HepG2 (cell line): ENCODE results near the gene UPF3B. TPM values are rescaled to one million over a fixed set of nuclear protein-coding genes. Genes with fewer than 3 reads are reported as not detected.
A peak's percentile ranks its signal among the peaks of the same experiment; 100 is the strongest.
"Not testable (repeated sequence)": the region's sequence is repeated elsewhere in the genome, so short reads cannot be mapped to it uniquely, and the experiment has no call there.

ENCODE experiments used
- ATAC-seq: fragments of 200-7000 bp; cut with Tn5 transposase; 3 replicates; pipeline ENCODE4 v1.9.1; 2020; ENCODE audit warnings: mild to moderate bottlenecking, moderate library complexity
- BruUV-seq: library from RNA; stranded (reverse); fragments of 400-500 nt; replicated peaks from 2 replicates; lab custom pipeline; 2021; lab: Mats Ljungman, UMichigan
- CTCF ChIA-PET: fragments of 300-600 bp; formaldehyde crosslinking; extraction: SDS; loops from one replicate; lab custom pipeline; 2021; ENCODE audit warnings: low total read pairs, inconsistent platforms, low intra/inter-chr PET ratio; lab: Yijun Ruan, JAX
- POLR2A ChIA-PET: fragments of 350-600 bp; sonication (Branson Sonifier 250); formaldehyde crosslinking; loops from one replicate; lab custom pipeline; 2020; ENCODE audit warnings: antibody characterized with exemption, inconsistent platforms; lab: Yijun Ruan, JAX
- DNase-seq: peaks from one replicate; pipeline ENCODE4 v3.0.0-alpha.2; 2015; ENCODE audit warnings: low spot score
- FAIRE-seq: peaks from 3 replicates; lab custom pipeline; 2011; peaks lifted over from hg19 to GRCh38; lab: Jason Lieb, UNC
- H2AFZ ChIP-seq: one replicate; pipeline ENCODE4 v1.6.1; 2011; ENCODE audit warnings: low read length, inconsistent platforms
- H3K27ac ChIP-seq: fragments of 300-600 bp; 3 replicates; pipeline ENCODE4 v1.8.0; 2011; ENCODE audit warnings: mixed run types, mild to moderate bottlenecking, mixed read lengths, low read length, inconsistent platforms; ENCODE audit not compliant: insufficient read depth; ENCODE audit errors: extremely low read length
- H3K27me3 ChIP-seq, 2 experiments: fragments of 200-600 bp in 1 of 2; 2 replicates in 1 of 2; 3 replicates in 1 of 2; pipeline versions ENCODE4 v1.6.0 to v1.8.0; 2011; ENCODE audit warnings: low read length in 2 of 2, mild to moderate bottlenecking in 2 of 2, moderate library complexity in 2 of 2, inconsistent platforms in 1 of 2; ENCODE audit not compliant: insufficient read depth in 2 of 2, control insufficient read depth in 1 of 2
- H3K36me3 ChIP-seq, 2 experiments: fragments of 200-600 bp in 1 of 2; replicated peaks in 1 of 2; 2 replicates in 1 of 2; 3 replicates in 1 of 2; pipeline versions ENCODE4 v1.5.1 to v1.8.0; 2011; ENCODE audit warnings: low read length in 2 of 2, inconsistent platforms in 1 of 2; ENCODE audit not compliant: insufficient read depth in 2 of 2, control insufficient read depth in 1 of 2
- H3K4me1 ChIP-seq: 2 replicates; pipeline ENCODE4 v1.5.1; 2012; ENCODE audit warnings: low read length, inconsistent platforms; ENCODE audit not compliant: insufficient read depth
- H3K4me2 ChIP-seq: 2 replicates; pipeline ENCODE4 v1.6.0; 2011; ENCODE audit warnings: low read depth, low read length, inconsistent platforms
- H3K4me3 ChIP-seq, 3 experiments: fragments of 200-600 bp in 1 of 3; sonication (generic), shearing (Covaris generic) in 1 of 3; replicated peaks in 1 of 3; 2 replicates each; pipeline ENCODE4 v1.5.1; 2011 to 2016; ENCODE audit warnings: low read length in 3 of 3, inconsistent platforms in 2 of 3, low read depth in 2 of 3, mild to moderate bottlenecking in 2 of 3, control low read depth in 1 of 3, mixed read lengths in 1 of 3; ENCODE audit not compliant: insufficient read depth in 1 of 3
- H3K79me2 ChIP-seq: one replicate; pipeline ENCODE4 v1.6.1; 2011; ENCODE audit warnings: low read length, inconsistent platforms; ENCODE audit not compliant: insufficient read depth
- H3K9ac ChIP-seq: 2 replicates; pipeline ENCODE4 v1.6.0; 2011; ENCODE audit warnings: mild to moderate bottlenecking, low read depth, low read length, inconsistent platforms; ENCODE audit not compliant: insufficient read depth
- H3K9me3 ChIP-seq: 2 replicates; pipeline ENCODE4 v1.5.1; 2012; ENCODE audit warnings: mild to moderate bottlenecking, low read length
- H4K20me1 ChIP-seq: 2 replicates; pipeline ENCODE4 v1.6.0; 2011; ENCODE audit warnings: inconsistent platforms, mild to moderate bottlenecking, low read length, moderate library complexity; ENCODE audit not compliant: insufficient read depth
- FOSL2 ChIP-seq: sonication (generic); formaldehyde crosslinking; IDR thresholded peaks from 2 replicates; pipeline ENCODE4 v1.4.0; 2020; ENCODE audit warnings: missing genetic modification reagents
- KLF6 ChIP-seq: IDR thresholded peaks from 2 replicates; pipeline ENCODE4 v1.8.0; 2016; ENCODE audit warnings: missing biosample characterization, missing genetic modification reagents
- MAF1 ChIP-seq: sonication (generic); formaldehyde crosslinking; IDR thresholded peaks from 2 replicates; pipeline ENCODE4 v1.5.0; 2020; ENCODE audit warnings: missing genetic modification reagents, borderline replicate concordance
- RAD21 ChIP-seq: fragments of 450-650 bp; formaldehyde crosslinking; IDR thresholded peaks from 2 replicates; pipeline ENCODE4 v1.5.0; 2020; ENCODE audit warnings: mild to moderate bottlenecking
- ZNF124 ChIP-seq: sonication (generic); formaldehyde crosslinking; IDR thresholded peaks from 2 replicates; pipeline ENCODE4 v1.4.0; 2020; ENCODE audit warnings: missing genetic modification reagents
- ZNF256 ChIP-seq: sonication (generic); formaldehyde crosslinking; conservative IDR thresholded peaks from 2 replicates; pipeline ENCODE4 v1.4.0; 2020; ENCODE audit warnings: missing genetic modification reagents
- ZNF3 ChIP-seq: IDR thresholded peaks from 2 replicates; pipeline ENCODE4 v1.7.0; 2017; ENCODE audit warnings: inconsistent platforms
- ZNF570 ChIP-seq: sonication (generic); formaldehyde crosslinking; IDR thresholded peaks from 2 replicates; pipeline ENCODE4 v1.4.0; 2020; ENCODE audit warnings: mild to moderate bottlenecking, missing genetic modification reagents, borderline replicate concordance
- ZNF629 ChIP-seq: sonication (generic); formaldehyde crosslinking; conservative IDR thresholded peaks from 2 replicates; pipeline ENCODE4 v1.5.0; 2020; ENCODE audit warnings: missing genetic modification reagents
- ZNF878 ChIP-seq: sonication (generic); formaldehyde crosslinking; IDR thresholded peaks from 2 replicates; pipeline ENCODE4 v1.8.1; 2023; ENCODE audit warnings: mild to moderate bottlenecking, missing genetic modification reagents, moderate library complexity
- WGBS: methylation state at CpG from one replicate; pipeline ENCODE4 v1.1.6; 2017; ENCODE audit warnings: low lambda C conversion rate; 5-methylcytosine and 5-hydroxymethylcytosine counted together
- in situ Hi-C: cut with HindIII; loops from 2 replicates; pipeline ENCODE4 v1.10.0; 2017; ENCODE audit warnings: low pct_unique_long_range_greater_than_20kb; ENCODE audit not compliant: extremely low pct_ligation_motif_present
- intact Hi-C: fragments of 100-400 bp; cut with micrococcal nuclease; formaldehyde crosslinking; loops from one replicate; pipeline ENCODE4 v1.10.0; 2022; ENCODE audit not compliant: unreplicated experiment
- polyA plus RNA-seq, 8 experiments: library from polyadenylated mRNA; depleted of rRNA in 3 of 8; stranded (reverse) in 7 of 8; unstranded in 1 of 8; fragments of >200 nt; fragmentation: Illumina TruSeq in 4 of 8; extraction: Trizol in 4 of 8; gene quantifications; 2 replicates each; pipeline versions ENCODE4 v1.2.1 to v1.2.3, GENCODE V29; 2011 to 2016; ENCODE audit warnings: low read depth in 4 of 8, missing spikeins in 1 of 8, mixed read lengths in 1 of 8; ENCODE audit not compliant: insufficient read depth in 1 of 8
- total RNA-seq, 5 experiments: library from RNA; depleted of rRNA; stranded (reverse); fragments of >200 nt; fragmentation: Illumina TruSeq; extraction: Trizol; gene quantifications; 2 replicates each; pipeline ENCODE4 v1.2.3, GENCODE V29; 2016; ENCODE audit warnings: low read depth in 1 of 5

UPF3B gene
- total and polyA plus RNA-seq, 2 of the 13 experiments (the other 11 are each of a cell fraction or from before 2014, with no cell fraction given), result 5.2 to 7.2 TPM

GRCh38 chrX:119816300-119816699, 36.5 kb downstream of the UPF3B start:
- no peak for ATAC-seq
- TF ChIP-seq ZNF3 (CRISPR knock-in tag) (no peak), RAD21 (CRISPR knock-in tag) (no peak), ZNF124 (no peak), ZNF570 (CRISPR knock-in tag) (no peak), MAF1 (CRISPR knock-in tag) (no peak), ZNF256 (CRISPR knock-in tag) (no peak), ZNF629 (no peak), KLF6 (no peak)
- TF ChIP-seq, all 625 proteins: peak for 0
- ChIA-PET CTCF (no interaction called here), POLR2A (no interaction called here)
- Histone ChIP-seq H3K9ac (no peak overlapping the region), H4K20me1 (no peaks in the 10 kb centered on the region), H2AFZ (no peak overlapping the region), H3K79me2 (no peaks in the 10 kb centered on the region), H3K27ac (no peak overlapping the region), H3K27me3 (no peaks in the 10 kb centered on the region), H3K9me3 (no peaks in the 10 kb centered on the region), H3K36me3 (no peaks in the 10 kb centered on the region), H3K4me2 (no peak overlapping the region), H3K4me1 (peaks cover 14% of the 10 kb centered on the region), H3K4me3 (no peak overlapping the region)
- in situ Hi-C loops (no loop called here), intact Hi-C loops (no loop called here)
- DNase-seq, result no peak
- FAIRE-seq, result no peak
- BruUV-seq, result no TSS peak
- 33% methylated on average over 3 of the region's 3 CpGs for WGBS

- no TSS peak for BruUV-seq
These were observed 43.5 kb downstream of the UPF3B start for GRCh38 chrX:119809185-119809666.

GRCh38 chrX:119808461-119808860, 44.3 kb downstream of the UPF3B start:
- POLR2A ChIA-PET, H3K4me3 ChIP-seq, H3K9me3 ChIP-seq, intact Hi-C loops, H3K79me2 ChIP-seq, CTCF ChIA-PET, H3K4me1 ChIP-seq, H3K27ac ChIP-seq, H3K27me3 ChIP-seq, FAIRE-seq, H3K36me3 ChIP-seq, H2AFZ ChIP-seq, H3K4me2 ChIP-seq, in situ Hi-C loops, DNase-seq, BruUV-seq, H4K20me1 ChIP-seq, H3K9ac ChIP-seq: not testable (repeated sequence)
- WGBS, result 0% methylated on average over 1 of the region's 4 CpGs
- peak; percentile 74 for ATAC-seq

More at GRCh38 chrX:119809185-119809666, 43.5 kb downstream of the UPF3B start:
- H3K4me2 ChIP-seq, result no peak overlapping the region
- H3K9ac ChIP-seq, result no peak overlapping the region
- CTCF ChIA-PET, result no interaction called here
- FAIRE-seq (no peak), DNase-seq (no peak), ATAC-seq (no peak)
- POLR2A ChIA-PET, result interaction anchor here (1.9 kb wide), 1 partner anchor 18 kb away, joined by 4 read pairs; the partner anchor contains the start of gene RPL39
- H3K9me3 ChIP-seq, result no peaks in the 10 kb centered on the region
- H3K4me3 ChIP-seq, result no peak overlapping the region
- TF ChIP-seq FOSL2 (CRISPR knock-in tag) (0 out of 2 replicates have a peak, but pooled peaks have one; percentile 11), ZNF878 (CRISPR knock-in tag) (no peak)
- no peaks in the 10 kb centered on the region for H4K20me1 ChIP-seq
- WGBS, result no CpG with 5 or more reads among the region's 1 CpG
- no peaks in the 10 kb centered on the region for H3K36me3 ChIP-seq
- in situ Hi-C loops, result no loop called here
- no peaks in the 10 kb centered on the region for H3K27me3 ChIP-seq
- no peaks in the 10 kb centered on the region for H3K4me1 ChIP-seq
- no peaks in the 10 kb centered on the region for H3K79me2 ChIP-seq
- H2AFZ ChIP-seq, result no peak overlapping the region
- no peak overlapping the region for H3K27ac ChIP-seq
- intact Hi-C loops, result no loop called here
